ENCODE data around the gene PDE4A. TPM values are rescaled to one million over a fixed set of nuclear protein-coding genes. Genes with fewer than 3 reads are reported as not detected.

The PDE4A gene
- total RNA-seq, 1 donor from 2014 or later, result 18.8 TPM

GRCh38 chr19:10433131-10433536 lies 12.8 kb downstream of the PDE4A start:
- Mint-ChIP-seq H3K9me3 (ENCODE audit: low read depth) (no peaks in the 10 kb centered on the region), H3K27me3 (ENCODE audit: low read depth) (no peaks in the 10 kb centered on the region), H3K27ac (ENCODE audit: unreplicated experiment) (no peak overlapping the region), H3K36me3 (ENCODE audit: low read depth) (no peaks in the 10 kb centered on the region), H3K4me1 (ENCODE audit: low read depth) (peaks cover 11% of the 10 kb centered on the region), H3K4me3 (ENCODE audit: unreplicated experiment) (peak overlapping the region; percentile 0)
- TF ChIP-seq, protein P1, sequence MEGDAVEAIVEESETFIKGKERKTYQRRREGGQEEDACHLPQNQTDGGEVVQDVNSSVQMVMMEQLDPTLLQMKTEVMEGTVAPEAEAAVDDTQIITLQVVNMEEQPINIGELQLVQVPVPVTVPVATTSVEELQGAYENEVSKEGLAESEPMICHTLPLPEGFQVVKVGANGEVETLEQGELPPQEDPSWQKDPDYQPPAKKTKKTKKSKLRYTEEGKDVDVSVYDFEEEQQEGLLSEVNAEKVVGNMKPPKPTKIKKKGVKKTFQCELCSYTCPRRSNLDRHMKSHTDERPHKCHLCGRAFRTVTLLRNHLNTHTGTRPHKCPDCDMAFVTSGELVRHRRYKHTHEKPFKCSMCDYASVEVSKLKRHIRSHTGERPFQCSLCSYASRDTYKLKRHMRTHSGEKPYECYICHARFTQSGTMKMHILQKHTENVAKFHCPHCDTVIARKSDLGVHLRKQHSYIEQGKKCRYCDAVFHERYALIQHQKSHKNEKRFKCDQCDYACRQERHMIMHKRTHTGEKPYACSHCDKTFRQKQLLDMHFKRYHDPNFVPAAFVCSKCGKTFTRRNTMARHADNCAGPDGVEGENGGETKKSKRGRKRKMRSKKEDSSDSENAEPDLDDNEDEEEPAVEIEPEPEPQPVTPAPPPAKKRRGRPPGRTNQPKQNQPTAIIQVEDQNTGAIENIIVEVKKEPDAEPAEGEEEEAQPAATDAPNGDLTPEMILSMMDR (IDR thresholded peaks at IDR 0.05), result no peak
- DNase-seq (ENCODE audit: low spot score), result no peak

GRCh38 chr19:10439588-10439987 lies 19.2 kb downstream of the PDE4A start:
- Mint-ChIP-seq H3K27ac (ENCODE audit: unreplicated experiment) (no peak overlapping the region), H3K4me3 (ENCODE audit: unreplicated experiment) (no peak overlapping the region), H3K27me3 (ENCODE audit: low read depth) (no peaks in the 10 kb centered on the region), H3K36me3 (ENCODE audit: low read depth) (no peaks in the 10 kb centered on the region), H3K9me3 (ENCODE audit: low read depth) (no peaks in the 10 kb centered on the region), H3K4me1 (ENCODE audit: low read depth) (no peaks in the 10 kb centered on the region)
- DNase-seq (ENCODE audit: low spot score), result no peak
- TF ChIP-seq, protein P1 (IDR thresholded peaks at IDR 0.05), result no peak

GRCh38 chr19:10442698-10443097 lies 22.4 kb downstream of the PDE4A start:
- no peak overlapping the region for H3K4me3 Mint-ChIP-seq (ENCODE audit: unreplicated experiment)
- DNase-seq (ENCODE audit: low spot score), result no peak
- no peaks in the 10 kb centered on the region for H3K9me3 Mint-ChIP-seq (ENCODE audit: low read depth)
- H3K36me3 Mint-ChIP-seq (ENCODE audit: low read depth), result peaks cover 2% of the 10 kb centered on the region
- TF ChIP-seq, protein P1 (IDR thresholded peaks at IDR 0.05), result no peak
- no peaks in the 10 kb centered on the region for H3K4me1 Mint-ChIP-seq (ENCODE audit: low read depth)
- H3K27ac Mint-ChIP-seq (ENCODE audit: unreplicated experiment), result no peak overlapping the region
- no peaks in the 10 kb centered on the region for H3K27me3 Mint-ChIP-seq (ENCODE audit: low read depth)

GRCh38 chr19:10449037-10449436 lies 28.7 kb downstream of the PDE4A start:
- Mint-ChIP-seq H3K27ac (ENCODE audit: unreplicated experiment) (no peak overlapping the region), H3K36me3 (ENCODE audit: low read depth) (peaks cover 14% of the 10 kb centered on the region), H3K9me3 (ENCODE audit: low read depth) (no peaks in the 10 kb centered on the region), H3K4me1 (ENCODE audit: low read depth) (no peaks in the 10 kb centered on the region), H3K4me3 (ENCODE audit: unreplicated experiment) (no peak overlapping the region), H3K27me3 (ENCODE audit: low read depth) (no peaks in the 10 kb centered on the region)
- TF ChIP-seq, protein P1 (IDR thresholded peaks at IDR 0.05), result no peak
- no peak for DNase-seq (ENCODE audit: low spot score)

- peaks cover 14% of the 10 kb centered on the region for H3K36me3 Mint-ChIP-seq (ENCODE audit: low read depth)
- no peak overlapping the region for H3K27ac Mint-ChIP-seq (ENCODE audit: unreplicated experiment)
- H3K27me3 Mint-ChIP-seq (ENCODE audit: low read depth), result no peaks in the 10 kb centered on the region
- no peaks in the 10 kb centered on the region for H3K9me3 Mint-ChIP-seq (ENCODE audit: low read depth)
- H3K4me1 Mint-ChIP-seq (ENCODE audit: low read depth), result no peaks in the 10 kb centered on the region
- TF ChIP-seq, protein P1 (IDR thresholded peaks at IDR 0.05), result no peak
- no peak for DNase-seq (ENCODE audit: low spot score)
- H3K4me3 Mint-ChIP-seq (ENCODE audit: unreplicated experiment), result no peak overlapping the region
Measured at GRCh38 chr19:10450191-10450852, 30.0 kb downstream of the PDE4A start.

All from chondrocyte (in vitro differentiated cells).